IMR-90 (cell line): Measurements from ENCODE around the gene THRB. TPM values are rescaled to one million over a fixed set of nuclear protein-coding genes. Genes with fewer than 3 reads are reported as not detected.

Source experiments
- ATAC-seq: fragments of 200-7000 bp; cut with Tn5 transposase; 2 replicates; pipeline ENCODE4 v1.9.1; 2020; ENCODE audit warnings: low read depth, mild to moderate bottlenecking, moderate library complexity
- BruUV-seq: library from RNA; stranded (reverse); fragments of 400-500 nt; replicated peaks from 2 replicates; lab custom pipeline; 2021; lab: Mats Ljungman, UMichigan
- CTCF ChIA-PET: fragments of 300-600 bp; formaldehyde crosslinking; extraction: SDS; loops from one replicate; lab custom pipeline; 2021; ENCODE audit warnings: antibody characterized with exemption; lab: Yijun Ruan, JAX
- POLR2A ChIA-PET: fragments of 300-600 bp; sonication (Branson Sonifier 250); formaldehyde crosslinking; loops from one replicate; lab custom pipeline; 2022; ENCODE audit warnings: antibody characterized with exemption; ENCODE audit not compliant: unreplicated experiment; lab: Charles Lee
- DNase-seq: peaks from one replicate; pipeline ENCODE4 v3.0.0; 2013
- H2AFZ ChIP-seq: replicated peaks from 2 replicates; pipeline ENCODE3; 2013; ENCODE audit warnings: low read length, mild to moderate bottlenecking; ENCODE audit not compliant: poor library complexity
- H2AK5ac ChIP-seq: 2 replicates; pipeline ENCODE4 v1.6.1; 2013; ENCODE audit warnings: low read depth, low read length, inconsistent platforms
- H2AK9ac ChIP-seq: replicated peaks from 2 replicates; pipeline ENCODE3; 2013; ENCODE audit warnings: mild to moderate bottlenecking, low read depth, low read length, moderate library complexity; ENCODE audit not compliant: poor library complexity
- H2BK120ac ChIP-seq: 2 replicates; pipeline ENCODE4 v1.6.1; 2013; ENCODE audit warnings: low read depth, low read length, inconsistent platforms
- H2BK15ac ChIP-seq: 3 replicates; pipeline ENCODE4 v1.6.1; 2013; ENCODE audit warnings: low read depth, low read length, inconsistent platforms
- H2BK20ac ChIP-seq: 2 replicates; pipeline ENCODE4 v1.6.1; 2013; ENCODE audit warnings: low read depth, mild to moderate bottlenecking, inconsistent platforms, low read length, moderate library complexity
- H2BK5ac ChIP-seq: 2 replicates; pipeline ENCODE4 v1.6.1; 2013; ENCODE audit warnings: mild to moderate bottlenecking, low read depth, low read length, inconsistent platforms; ENCODE audit not compliant: poor library complexity, severe bottlenecking
- H3K14ac ChIP-seq: replicated peaks from 2 replicates; pipeline ENCODE4 v1.6.1; 2013; ENCODE audit warnings: low read depth, low read length, inconsistent platforms
- H3K18ac ChIP-seq: 2 replicates; pipeline ENCODE4 v1.6.1; 2013; ENCODE audit warnings: low read depth, low read length, control low read depth
- H3K23ac ChIP-seq: 2 replicates; pipeline ENCODE4 v1.6.1; 2013; ENCODE audit warnings: low read depth, low read length, inconsistent platforms
- H3K27ac ChIP-seq: 2 replicates; pipeline ENCODE4 v1.5.1; 2013; ENCODE audit warnings: mild to moderate bottlenecking, control low read depth, low read length; ENCODE audit not compliant: insufficient read depth
- H3K27me3 ChIP-seq: 2 replicates; pipeline ENCODE4 v1.6.1; 2013; ENCODE audit warnings: low read length; ENCODE audit not compliant: control insufficient read depth, insufficient read depth
- H3K36me3 ChIP-seq: 2 replicates; pipeline ENCODE4 v1.6.1; 2013; ENCODE audit warnings: low read length, mixed read lengths; ENCODE audit not compliant: control insufficient read depth, insufficient read depth
- H3K4ac ChIP-seq: 2 replicates; pipeline ENCODE4 v1.6.1; 2013; ENCODE audit warnings: low read depth, low read length, inconsistent platforms
- H3K4me1 ChIP-seq: 2 replicates; pipeline ENCODE4 v1.6.1; 2013; ENCODE audit warnings: low read length, mixed read lengths; ENCODE audit not compliant: control insufficient read depth, insufficient read depth
- H3K4me2 ChIP-seq: 2 replicates; pipeline ENCODE4 v1.6.1; 2013; ENCODE audit warnings: low read depth, mild to moderate bottlenecking, control low read depth, low read length, moderate library complexity
- H3K4me3 ChIP-seq: 2 replicates; pipeline ENCODE4 v1.5.1; 2013; ENCODE audit warnings: low read depth, mild to moderate bottlenecking, control low read depth, low read length, moderate library complexity; ENCODE audit not compliant: insufficient read depth
- H3K56ac ChIP-seq: 2 replicates; pipeline ENCODE4 v1.6.1; 2013; ENCODE audit warnings: low read length, inconsistent platforms; ENCODE audit not compliant: insufficient read depth; ENCODE audit errors: extremely low read depth
- H3K79me1 ChIP-seq, 2 experiments: 2 replicates each; pipeline ENCODE4 v1.6.1; 2013; ENCODE audit warnings: low read length in 2 of 2, inconsistent platforms in 1 of 2, low read depth in 1 of 2
- H3K9ac ChIP-seq: 2 replicates; pipeline ENCODE4 v1.6.1; 2013; ENCODE audit warnings: low read depth, low read length, control low read depth
- H3K9me1 ChIP-seq: 2 replicates; pipeline ENCODE4 v1.6.1; 2013; ENCODE audit warnings: low read length, inconsistent platforms; ENCODE audit not compliant: insufficient read depth
- H3K9me3 ChIP-seq: 2 replicates; pipeline ENCODE4 v1.6.1; 2013; ENCODE audit warnings: low read length; ENCODE audit not compliant: control insufficient read depth, insufficient read depth
- H4K20me1 ChIP-seq: 2 replicates; pipeline ENCODE4 v1.6.1; 2013; ENCODE audit warnings: low read length, inconsistent platforms; ENCODE audit not compliant: insufficient read depth
- H4K5ac ChIP-seq: 2 replicates; pipeline ENCODE4 v1.6.1; 2013; ENCODE audit warnings: mild to moderate bottlenecking, low read depth, low read length, control low read depth
- H4K8ac ChIP-seq, 2 experiments: 2 replicates each; pipeline ENCODE4 v1.6.1; 2013; ENCODE audit warnings: low read depth in 2 of 2, low read length in 2 of 2, control low read depth in 1 of 2, inconsistent platforms in 1 of 2
- H4K91ac ChIP-seq: 2 replicates; pipeline ENCODE4 v1.6.1; 2013; ENCODE audit warnings: low read depth, low read length, inconsistent platforms; ENCODE audit not compliant: insufficient read depth
- MAZ ChIP-seq: IDR thresholded peaks from 2 replicates; pipeline ENCODE4 v1.6.1; 2012; ENCODE audit warnings: low read depth, mild to moderate bottlenecking, low read length, improper control_type of control experiment, moderate library complexity, borderline replicate concordance
- POLR2A ChIP-seq: IDR thresholded peaks from 2 replicates; pipeline ENCODE4 v1.6.1; 2012; ENCODE audit warnings: mild to moderate bottlenecking, low read depth, low read length
- SMC3 ChIP-seq: fragments of 150-350 bp; IDR thresholded peaks from 2 replicates; pipeline ENCODE4 v1.6.1; 2016; ENCODE audit warnings: low read depth, mild to moderate bottlenecking, antibody characterized with exemption, low read length, moderate library complexity
- dilution Hi-C: fragments of 300-500 bp; cut with HindIII; formaldehyde crosslinking; loops from one replicate; pipeline ENCODE4 v1.14.3; 2018; ENCODE audit warnings: low sequenced_read_pairs; ENCODE audit not compliant: unreplicated experiment
- in situ Hi-C: fragments of 300-500 bp; cut with MboI; formaldehyde crosslinking; loops from 3 replicates; pipeline ENCODE4 v1.14.3; 2019; ENCODE audit warnings: low sequenced_read_pairs, inconsistent platforms, mixed read lengths
- intact Hi-C: fragments of 100-400 bp; cut with micrococcal nuclease; formaldehyde crosslinking; loops from 2 replicates; pipeline ENCODE4 v1.10.0; 2022
- polyA plus RNA-seq, 3 experiments: library from polyadenylated mRNA; depleted of rRNA; stranded (reverse); fragments of >200 nt; gene quantifications; 2 replicates each; pipeline ENCODE4 v1.2.3, GENCODE V29; 2012; ENCODE audit warnings: low replicate concordance in 1 of 3
- total RNA-seq: library from RNA; depleted of rRNA; stranded (reverse); fragments of >200 nt; gene quantifications from 2 replicates; pipeline ENCODE4 v1.2.3, GENCODE V29; 2012

The THRB gene
- total and polyA plus RNA-seq, 2 of the 4 experiments (the other 2 are of a cell fraction): under 0.01 TPM; not detected in 1

- Histone ChIP-seq H4K8ac (no peak overlapping the region), H3K4me2 (no peak overlapping the region), H4K5ac (no peak overlapping the region), H2BK20ac (no peak overlapping the region), H3K9ac (no peak overlapping the region), H3K14ac (no peak overlapping the region), H3K36me3 (no peaks in the 10 kb centered on the region), H4K20me1 (no peaks in the 10 kb centered on the region), H2BK15ac (no peak overlapping the region), H2AK9ac (no peak overlapping the region), H3K27me3 (no peaks in the 10 kb centered on the region), H3K9me3 (no peaks in the 10 kb centered on the region), H3K79me1 (no peaks in the 10 kb centered on the region), H2BK5ac (no peak overlapping the region), H3K4me1 (no peaks in the 10 kb centered on the region), H2BK120ac (no peak overlapping the region), H3K27ac (no peak overlapping the region), H3K56ac (no peak overlapping the region), H2AFZ (no peak overlapping the region), H2AK5ac (no peak overlapping the region), H3K9me1 (no peaks in the 10 kb centered on the region), H3K18ac (no peak overlapping the region), H3K4me3 (no peak overlapping the region), H4K91ac (no peak overlapping the region), H3K23ac (no peak overlapping the region), H3K4ac (no peak overlapping the region)
- BruUV-seq: no TSS peak
- ChIA-PET CTCF (no interaction called here), POLR2A (no interaction called here)
- TF ChIP-seq MAZ (no peak), SMC3 (no peak), POLR2A (no peak)
- no peak for ATAC-seq
- in situ Hi-C loops: no loop called here
- dilution Hi-C loops: no loop called here
- DNase-seq: no peak
- intact Hi-C loops: no loop called here
Observed at GRCh38 chr3:24377218-24377993, 117.2 kb downstream of the THRB start.
